ENCODE results near the gene OSCP1. TPM values are rescaled to one million over a fixed set of nuclear protein-coding genes. Genes with fewer than 3 reads are reported as not detected.

OSCP1 gene
- total RNA-seq, 2 donors from 2014 or later: 11.5 to 16.9 TPM

DNA sequence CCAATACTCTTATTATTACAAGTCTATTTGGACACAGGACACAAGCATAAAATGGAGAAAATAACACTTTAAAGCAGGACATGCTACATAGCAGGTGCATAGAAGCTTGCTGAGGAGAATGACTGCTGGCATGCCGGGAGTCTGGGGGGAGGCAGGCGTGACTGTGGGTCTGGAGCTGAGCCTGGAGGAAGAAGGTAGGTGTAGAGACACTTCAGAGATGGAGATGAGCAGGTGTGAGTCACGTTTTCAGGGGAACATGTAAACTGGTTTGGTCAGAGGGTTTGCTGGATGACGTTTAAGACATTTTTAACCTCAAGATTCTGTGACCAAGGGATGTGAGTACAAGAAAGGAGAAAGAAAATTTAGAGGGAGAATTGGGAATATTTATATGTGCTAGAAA is 24.5 kb downstream of the OSCP1 start:
- DNase-seq (ENCODE audit: low spot score): no peak
- H3K4me1 ChIP-seq (ENCODE audit: control insufficient read depth in 1 of 2, low read depth in 2 of 2): no peaks in the 10 kb centered on the region
- ATAC-seq (ENCODE audit: insufficient number of reproducible peaks, low FRiP score, low read depth): no peak
- no peaks in the 10 kb centered on the region for H3K27me3 ChIP-seq (replicated peaks; ENCODE audit: insufficient read depth)
- H3K4me3 ChIP-seq: no peak overlapping the region
- H3K9me3 ChIP-seq: no peaks in the 10 kb centered on the region
- H3K36me3 ChIP-seq: peaks cover 13% of the 10 kb centered on the region
- TF ChIP-seq, protein P1, sequence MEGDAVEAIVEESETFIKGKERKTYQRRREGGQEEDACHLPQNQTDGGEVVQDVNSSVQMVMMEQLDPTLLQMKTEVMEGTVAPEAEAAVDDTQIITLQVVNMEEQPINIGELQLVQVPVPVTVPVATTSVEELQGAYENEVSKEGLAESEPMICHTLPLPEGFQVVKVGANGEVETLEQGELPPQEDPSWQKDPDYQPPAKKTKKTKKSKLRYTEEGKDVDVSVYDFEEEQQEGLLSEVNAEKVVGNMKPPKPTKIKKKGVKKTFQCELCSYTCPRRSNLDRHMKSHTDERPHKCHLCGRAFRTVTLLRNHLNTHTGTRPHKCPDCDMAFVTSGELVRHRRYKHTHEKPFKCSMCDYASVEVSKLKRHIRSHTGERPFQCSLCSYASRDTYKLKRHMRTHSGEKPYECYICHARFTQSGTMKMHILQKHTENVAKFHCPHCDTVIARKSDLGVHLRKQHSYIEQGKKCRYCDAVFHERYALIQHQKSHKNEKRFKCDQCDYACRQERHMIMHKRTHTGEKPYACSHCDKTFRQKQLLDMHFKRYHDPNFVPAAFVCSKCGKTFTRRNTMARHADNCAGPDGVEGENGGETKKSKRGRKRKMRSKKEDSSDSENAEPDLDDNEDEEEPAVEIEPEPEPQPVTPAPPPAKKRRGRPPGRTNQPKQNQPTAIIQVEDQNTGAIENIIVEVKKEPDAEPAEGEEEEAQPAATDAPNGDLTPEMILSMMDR (IDR thresholded peaks at IDR 0.05): no peak
- no peak overlapping the region for H3K27ac ChIP-seq

GRCh38 chr1:36421649-36422048 is 28.6 kb downstream of the OSCP1 start:
- Histone ChIP-seq H3K27ac (no peak overlapping the region), H3K27me3 (replicated peaks; ENCODE audit: insufficient read depth) (no peaks in the 10 kb centered on the region), H3K36me3 (peaks cover 13% of the 10 kb centered on the region), H3K4me1 (ENCODE audit: control insufficient read depth in 1 of 2, low read depth in 2 of 2) (no peaks in the 10 kb centered on the region), H3K4me3 (no peak overlapping the region), H3K9me3 (no peaks in the 10 kb centered on the region)
- TF ChIP-seq, protein P1 (IDR thresholded peaks at IDR 0.05): no peak
- ATAC-seq (ENCODE audit: insufficient number of reproducible peaks, low FRiP score, low read depth) (no peak), DNase-seq (ENCODE audit: low spot score) (no peak)

DNA sequence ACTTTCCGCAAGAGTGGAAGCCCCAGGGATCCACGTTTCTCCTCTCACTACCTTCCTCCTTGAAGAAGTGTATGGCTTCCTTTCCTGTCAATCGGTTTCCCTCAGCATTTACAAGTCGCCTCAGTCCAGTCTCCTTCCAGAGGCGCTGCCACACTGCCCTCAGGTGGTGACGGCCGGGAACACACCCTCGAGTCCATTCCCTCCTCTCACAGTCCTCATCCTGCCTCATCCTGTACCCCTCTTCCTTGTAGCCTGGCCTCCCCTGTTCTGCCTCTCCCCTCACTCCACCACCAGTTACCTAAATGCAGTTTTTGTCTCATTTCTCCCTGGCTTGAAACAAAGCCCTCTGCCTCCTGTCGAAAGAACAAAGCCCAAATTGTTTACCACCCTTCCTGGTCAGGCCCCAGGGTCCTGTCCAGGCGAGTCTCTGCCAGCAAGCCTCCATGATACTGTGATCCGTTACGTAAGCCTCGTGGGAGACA is 29.4 kb downstream of the OSCP1 start:
- TF ChIP-seq, protein P1 (IDR thresholded peaks at IDR 0.05): peak; percentile 95
- DNase-seq (ENCODE audit: low spot score) (no peak), ATAC-seq (ENCODE audit: insufficient number of reproducible peaks, low FRiP score, low read depth) (peak; percentile 75)
- Histone ChIP-seq H3K9me3 (no peaks in the 10 kb centered on the region), H3K36me3 (peaks cover 13% of the 10 kb centered on the region), H3K4me3 (no peak overlapping the region), H3K27me3 (replicated peaks; ENCODE audit: insufficient read depth) (no peaks in the 10 kb centered on the region), H3K4me1 (ENCODE audit: control insufficient read depth in 1 of 2, low read depth in 2 of 2) (no peaks in the 10 kb centered on the region), H3K27ac (no peak overlapping the region)

DNA sequence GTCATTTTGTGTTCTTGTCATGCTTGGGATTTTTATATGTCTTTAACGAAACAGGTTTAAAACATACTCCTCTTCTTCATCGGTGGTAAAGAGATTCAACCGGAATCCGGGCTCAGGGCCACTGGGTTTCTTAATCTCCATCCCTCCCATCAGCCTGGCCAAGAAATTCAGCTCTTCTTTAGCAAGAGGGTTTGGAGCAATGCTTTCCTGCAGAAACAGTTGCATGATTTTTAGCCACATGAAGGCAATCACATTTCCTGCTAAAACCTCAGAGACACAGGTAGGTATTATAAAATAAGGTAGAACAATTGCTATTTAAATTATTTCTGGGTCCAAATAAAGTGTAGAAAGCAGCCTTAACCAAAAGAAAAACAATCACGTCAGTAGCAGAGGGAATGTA is 29.8 kb downstream of the OSCP1 start:
- no peaks in the 10 kb centered on the region for H3K4me1 ChIP-seq (ENCODE audit: control insufficient read depth in 1 of 2, low read depth in 2 of 2)
- TF ChIP-seq, protein P1 (IDR thresholded peaks at IDR 0.05): no peak
- no peak for DNase-seq (ENCODE audit: low spot score)
- H3K27ac ChIP-seq: no peak overlapping the region
- peaks cover 13% of the 10 kb centered on the region for H3K36me3 ChIP-seq
- no peaks in the 10 kb centered on the region for H3K27me3 ChIP-seq (replicated peaks; ENCODE audit: insufficient read depth)
- no peak overlapping the region for H3K4me3 ChIP-seq
- no peak for ATAC-seq (ENCODE audit: insufficient number of reproducible peaks, low FRiP score, low read depth)
- H3K9me3 ChIP-seq: no peaks in the 10 kb centered on the region

GRCh38 chr1:36419569-36419968 is 30.7 kb downstream of the OSCP1 start:
- H3K27me3 ChIP-seq (replicated peaks; ENCODE audit: insufficient read depth): no peaks in the 10 kb centered on the region
- H3K9me3 ChIP-seq: no peaks in the 10 kb centered on the region
- no peak overlapping the region for H3K4me3 ChIP-seq
- peaks cover 13% of the 10 kb centered on the region for H3K36me3 ChIP-seq
- ATAC-seq (ENCODE audit: insufficient number of reproducible peaks, low FRiP score, low read depth) (no peak), DNase-seq (ENCODE audit: low spot score) (no peak)
- TF ChIP-seq, protein P1 (IDR thresholded peaks at IDR 0.05): no peak
- H3K4me1 ChIP-seq (ENCODE audit: control insufficient read depth in 1 of 2, low read depth in 2 of 2): no peaks in the 10 kb centered on the region
- no peak overlapping the region for H3K27ac ChIP-seq

Data from thoracic aorta (tissue), 2 donors.